Panc1 (cell line): ENCODE results near the gene QPCT.

Experiments used
- CTCF ChIP-seq: fragments of 450-650 bp; IDR thresholded peaks from 2 replicates; pipeline ENCODE4 v1.5.1; 2017; ENCODE audit warnings: mild to moderate bottlenecking
- SIN3A ChIP-seq: IDR thresholded peaks from 2 replicates; pipeline ENCODE4 v1.6.1; 2012; ENCODE audit warnings: low read depth, mild to moderate bottlenecking, low read length, moderate library complexity, borderline replicate concordance; ENCODE audit not compliant: insufficient read depth
- TCF7L2 ChIP-seq: IDR thresholded peaks from 2 replicates; pipeline ENCODE4 v1.6.1; 2011; ENCODE audit warnings: mild to moderate bottlenecking, low read depth, low read length, inconsistent platforms

GRCh38 chr2:37344453-37345361, at the start of gene QPCT:
- TF ChIP-seq CTCF = no peak
- no peak for TF ChIP-seq TCF7L2
- no peak for TF ChIP-seq SIN3A
